Measurements from ENCODE around the gene GRIK4. TPM values are rescaled to one million over a fixed set of nuclear protein-coding genes. Genes with fewer than 3 reads are reported as not detected.
A peak's percentile ranks its signal among the peaks of the same experiment; 100 is the strongest.

GRIK4 gene
- total and polyA plus RNA-seq, 2 donors (not counting 1 experiment from before 2014, with no cell fraction given): 0.12 to 0.27 TPM

DNA sequence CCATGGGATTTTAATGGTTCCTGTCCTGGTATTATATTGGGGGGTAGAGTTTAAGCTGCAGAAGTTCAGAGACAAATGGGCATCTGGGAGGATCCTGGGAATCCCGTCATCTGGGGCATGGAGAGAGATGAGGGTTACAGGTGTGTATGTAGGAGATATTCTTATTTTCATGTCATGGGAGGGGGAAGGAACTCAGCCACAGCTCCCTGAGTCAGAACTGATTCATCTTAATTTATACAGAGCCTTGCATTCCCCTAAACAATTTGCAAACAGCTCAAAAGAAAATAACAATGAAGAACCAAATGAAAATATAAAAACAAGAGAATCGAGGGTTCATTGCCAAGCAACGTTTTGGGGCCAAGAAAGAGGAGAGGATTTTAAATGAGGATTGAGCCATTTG, 356.4 kb downstream of the GRIK4 start:
- H3K4me1 Mint-ChIP-seq: peaks cover 5% of the 10 kb centered on the region
- CTCF ChIA-PET: no interaction called here
- intact Hi-C loops (cut with micrococcal nuclease): no loop called here
- Histone ChIP-seq H3K27ac (ENCODE audit: low read length in 2 of 2) (no peak overlapping the region), H3K36me3 (replicated peaks in 1 of 2; ENCODE audit: control extremely low read depth in 1 of 2, control insufficient read depth in 1 of 2, extremely low read depth in 1 of 2, insufficient read depth in 2 of 2, low read length in 1 of 2) (no peaks in the 10 kb centered on the region), H3K4me2 (replicated peaks; ENCODE audit: low read depth, low read length, poor library complexity, severe bottlenecking) (no peak overlapping the region), H3K9ac (ENCODE audit: low read length) (no peak overlapping the region), H2AFZ (ENCODE audit: insufficient read depth, low read depth, low read length, poor library complexity, severe bottlenecking) (no peak overlapping the region), H3K79me2 (ENCODE audit: control insufficient read depth, insufficient read depth, low read length) (no peaks in the 10 kb centered on the region), H3K4me1 (ENCODE audit: control insufficient read depth in 2 of 2, insufficient read depth in 2 of 2, low read length in 2 of 2) (peaks cover 0 to 8% of the 10 kb centered on the region in 2 donors), H3K4me3 (ENCODE audit: control extremely low read depth in 1 of 5, extremely low read depth in 1 of 5, insufficient read depth in 1 of 5, low read depth in 2 of 5, low read length in 4 of 5) (no peak overlapping the region), H4K20me1 (ENCODE audit: control insufficient read depth, insufficient read depth, low read length, poor library complexity, severe bottlenecking) (no peaks in the 10 kb centered on the region), H3K27me3 (replicated peaks in 1 of 4; ENCODE audit: control extremely low read depth in 1 of 4, control insufficient read depth in 3 of 4, insufficient read depth in 4 of 4, low read length in 3 of 4) (peaks cover 0 to 4% (median 0%) of the 10 kb centered on the region in 4 experiments), H3K9me3 (ENCODE audit: control extremely low read depth in 1 of 3, control insufficient read depth in 2 of 3, insufficient read depth in 1 of 3, low read length in 2 of 3) (no peaks in the 10 kb centered on the region)
- no peak overlapping the region for H3K4me3 Mint-ChIP-seq
- no peaks in the 10 kb centered on the region for H3K9me3 Mint-ChIP-seq (ENCODE audit: insufficient read depth)
- ATAC-seq (ENCODE audit: low read depth): no peak
- DNase-seq: no peak
- no peak overlapping the region for H3K27ac Mint-ChIP-seq
- 70% methylated on average over 2 of the region's 3 CpGs for WGBS (ENCODE audit: insufficient coverage)
- H3K27me3 Mint-ChIP-seq: peaks cover 48% of the 10 kb centered on the region
- TF ChIP-seq EZH2 (IDR thresholded peaks at IDR 0.05; ENCODE audit: borderline replicate concordance, insufficient read depth, low read depth, low read length, poor library complexity, severe bottlenecking): no peak
- TF ChIP-seq CTCF (IDR thresholded peaks at IDR 0.05): no peak
- POLR2A ChIA-PET: no interaction called here

DNA sequence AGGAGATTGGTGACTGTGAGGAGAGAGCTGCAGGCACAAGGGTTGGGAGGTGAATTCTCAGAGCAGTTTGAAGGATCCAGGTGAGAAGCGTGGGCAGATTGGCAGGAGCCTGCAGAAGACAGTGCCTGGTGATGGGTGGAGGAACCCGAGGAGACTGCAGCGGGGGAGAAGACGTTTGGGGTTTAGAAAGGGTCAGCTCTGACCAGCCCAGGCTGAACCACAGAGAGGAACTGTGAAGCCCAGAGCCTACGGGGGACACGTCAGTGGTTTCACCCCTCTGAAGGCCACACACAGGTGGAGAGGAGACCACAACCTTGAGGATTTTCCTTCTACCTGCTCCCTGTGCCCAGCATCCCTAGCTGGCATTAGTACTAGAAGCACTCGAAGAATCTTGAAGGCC, 357.5 kb downstream of the GRIK4 start:
- H3K4me3 ChIP-seq (ENCODE audit: control extremely low read depth in 1 of 5, extremely low read depth in 1 of 5, insufficient read depth in 1 of 5, low read depth in 2 of 5, low read length in 4 of 5): no peak overlapping the region
- H3K9me3 Mint-ChIP-seq (ENCODE audit: insufficient read depth): no peaks in the 10 kb centered on the region
- no peak overlapping the region for H3K4me3 Mint-ChIP-seq
- CTCF ChIA-PET: no interaction called here
- no peak overlapping the region for H3K9ac ChIP-seq (ENCODE audit: low read length)
- no peak overlapping the region for H3K4me2 ChIP-seq (replicated peaks; ENCODE audit: low read depth, low read length, poor library complexity, severe bottlenecking)
- H3K27ac ChIP-seq (ENCODE audit: low read length in 2 of 2): no peak overlapping the region
- H3K9me3 ChIP-seq (ENCODE audit: control extremely low read depth in 1 of 3, control insufficient read depth in 2 of 3, insufficient read depth in 1 of 3, low read length in 2 of 3): no peaks in the 10 kb centered on the region
- intact Hi-C loops (cut with micrococcal nuclease): no loop called here
- POLR2A ChIA-PET: no interaction called here
- H3K27me3 ChIP-seq (replicated peaks in 1 of 4; ENCODE audit: control extremely low read depth in 1 of 4, control insufficient read depth in 3 of 4, insufficient read depth in 4 of 4, low read length in 3 of 4): peaks cover 0 to 4% (median 0%) of the 10 kb centered on the region in 4 experiments
- DNase-seq (no peak), ATAC-seq (ENCODE audit: low read depth) (no peak)
- 46% methylated on average over 7 of the region's 7 CpGs for WGBS (ENCODE audit: insufficient coverage)
- no peaks in the 10 kb centered on the region for H4K20me1 ChIP-seq (ENCODE audit: control insufficient read depth, insufficient read depth, low read length, poor library complexity, severe bottlenecking)
- H3K27ac Mint-ChIP-seq: no peak overlapping the region
- H2AFZ ChIP-seq (ENCODE audit: insufficient read depth, low read depth, low read length, poor library complexity, severe bottlenecking): peak overlapping the region; percentile 42
- peaks cover 5% of the 10 kb centered on the region for H3K4me1 Mint-ChIP-seq
- TF ChIP-seq EZH2 (IDR thresholded peaks at IDR 0.05; ENCODE audit: borderline replicate concordance, insufficient read depth, low read depth, low read length, poor library complexity, severe bottlenecking): no peak
- TF ChIP-seq CTCF (IDR thresholded peaks at IDR 0.05): no peak
- H3K4me1 ChIP-seq (ENCODE audit: control insufficient read depth in 2 of 2, insufficient read depth in 2 of 2, low read length in 2 of 2): peaks cover 0 to 8% of the 10 kb centered on the region in 2 donors
- H3K27me3 Mint-ChIP-seq: peaks cover 53% of the 10 kb centered on the region
- no peaks in the 10 kb centered on the region for H3K79me2 ChIP-seq (ENCODE audit: control insufficient read depth, insufficient read depth, low read length)
- no peaks in the 10 kb centered on the region for H3K36me3 ChIP-seq (replicated peaks in 1 of 2; ENCODE audit: control extremely low read depth in 1 of 2, control insufficient read depth in 1 of 2, extremely low read depth in 1 of 2, insufficient read depth in 2 of 2, low read length in 1 of 2)
